Cardiac muscle cell (in vitro differentiated cells and primary cell): ENCODE measurements around the gene ACSM6. TPM values are rescaled to one million over a fixed set of nuclear protein-coding genes. Genes with fewer than 3 reads are reported as not detected.

Source experiments
- DNase-seq, 2 donors: peaks; one replicate each; pipeline versions ENCODE4 v3.0.0 to v3.0.0-alpha.2; 2010 to 2017; ENCODE audit warnings: low read depth in 1 of 2, low spot score in 1 of 2
- H3K27ac ChIP-seq: fragments of 200-600 bp; sonication (generic); 2 replicates; pipeline ENCODE4 v1.5.1; 2016
- H3K27me3 ChIP-seq: fragments of 200-600 bp; sonication (generic); 2 replicates; pipeline ENCODE4 v1.6.0; 2016; ENCODE audit warnings: control low read depth
- H3K36me3 ChIP-seq: fragments of 200-600 bp; sonication (generic); 2 replicates; pipeline ENCODE4 v1.5.1; 2016; ENCODE audit warnings: control low read depth
- H3K4me1 ChIP-seq: fragments of 200-600 bp; sonication (generic); 2 replicates; pipeline ENCODE4 v1.8.1; 2017; ENCODE audit warnings: low read depth, mild to moderate bottlenecking, mixed run types
- H3K4me3 ChIP-seq: fragments of 200-600 bp; sonication (generic); 2 replicates; pipeline ENCODE4 v1.5.1; 2016; ENCODE audit warnings: mild to moderate bottlenecking
- H3K9me3 ChIP-seq: fragments of 200-600 bp; sonication (generic); 2 replicates; pipeline ENCODE4 v1.5.1; 2017; ENCODE audit warnings: low read depth, mild to moderate bottlenecking, control low read depth
- polyA plus RNA-seq: library from polyadenylated mRNA; unstranded; fragments of >200 nt; fragmentation: Nextera tagmentation; extraction: Ambion mirVana; gene quantifications from 2 replicates; pipeline ENCODE4 v1.2.1, GENCODE V29; 2016
- total RNA-seq: library from RNA; depleted of rRNA; stranded (reverse); fragments of >200 nt; gene quantifications from 2 replicates; pipeline ENCODE4 v1.2.3, GENCODE V29; 2016
- TF ChIP-seq, protein P1 (sequence below): IDR thresholded peaks from 2 replicates; pipeline ENCODE4 v1.5.1; 2012; ENCODE audit warnings: low read depth, mild to moderate bottlenecking, low read length

The ACSM6 gene
- total and polyA plus RNA-seq, 2 experiments from 2014 or later = 0.16 TPM; not detected in 1

DNA sequence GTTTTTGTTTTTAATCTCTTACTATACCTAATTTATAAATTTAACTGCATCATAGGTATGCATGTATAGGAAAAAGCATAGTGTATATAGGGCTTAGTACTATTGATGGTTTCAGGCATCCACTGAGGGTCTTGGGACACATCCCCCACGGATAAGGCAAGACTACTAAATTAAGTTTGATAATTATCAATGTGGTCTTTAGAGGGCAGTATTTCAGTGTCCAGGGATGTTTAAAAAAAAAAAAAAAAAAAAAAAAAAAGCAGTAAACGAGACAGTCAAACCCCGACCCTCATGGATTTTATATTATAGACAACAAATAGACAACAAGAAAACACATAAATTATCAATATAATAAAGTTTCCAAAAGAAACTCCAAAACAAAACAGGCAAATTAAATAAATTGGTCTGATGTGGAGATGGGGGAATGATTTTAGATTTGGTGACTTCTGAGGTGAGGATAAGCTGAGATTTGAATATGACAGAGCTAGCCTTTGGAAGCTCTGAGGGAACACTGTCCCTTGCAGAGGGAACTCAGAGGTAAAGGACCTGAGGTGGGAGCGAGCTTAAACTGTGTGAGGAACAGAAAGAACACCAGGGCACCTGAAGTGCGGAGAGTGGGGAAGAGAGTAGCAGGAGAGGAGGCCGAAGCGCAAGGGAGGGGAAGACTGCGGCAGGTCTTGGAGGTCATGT, 14.8 kb downstream of the ACSM6 start:
- no peak overlapping the region for H3K27ac ChIP-seq
- H3K36me3 ChIP-seq = no peaks in the 10 kb centered on the region
- no peaks in the 10 kb centered on the region for H3K9me3 ChIP-seq
- TF ChIP-seq, protein P1, sequence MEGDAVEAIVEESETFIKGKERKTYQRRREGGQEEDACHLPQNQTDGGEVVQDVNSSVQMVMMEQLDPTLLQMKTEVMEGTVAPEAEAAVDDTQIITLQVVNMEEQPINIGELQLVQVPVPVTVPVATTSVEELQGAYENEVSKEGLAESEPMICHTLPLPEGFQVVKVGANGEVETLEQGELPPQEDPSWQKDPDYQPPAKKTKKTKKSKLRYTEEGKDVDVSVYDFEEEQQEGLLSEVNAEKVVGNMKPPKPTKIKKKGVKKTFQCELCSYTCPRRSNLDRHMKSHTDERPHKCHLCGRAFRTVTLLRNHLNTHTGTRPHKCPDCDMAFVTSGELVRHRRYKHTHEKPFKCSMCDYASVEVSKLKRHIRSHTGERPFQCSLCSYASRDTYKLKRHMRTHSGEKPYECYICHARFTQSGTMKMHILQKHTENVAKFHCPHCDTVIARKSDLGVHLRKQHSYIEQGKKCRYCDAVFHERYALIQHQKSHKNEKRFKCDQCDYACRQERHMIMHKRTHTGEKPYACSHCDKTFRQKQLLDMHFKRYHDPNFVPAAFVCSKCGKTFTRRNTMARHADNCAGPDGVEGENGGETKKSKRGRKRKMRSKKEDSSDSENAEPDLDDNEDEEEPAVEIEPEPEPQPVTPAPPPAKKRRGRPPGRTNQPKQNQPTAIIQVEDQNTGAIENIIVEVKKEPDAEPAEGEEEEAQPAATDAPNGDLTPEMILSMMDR = peak; percentile 31
- no peaks in the 10 kb centered on the region for H3K27me3 ChIP-seq
- no peaks in the 10 kb centered on the region for H3K4me1 ChIP-seq
- DNase-seq = peak; percentile 14 to 26
- H3K4me3 ChIP-seq = no peak overlapping the region

DNA sequence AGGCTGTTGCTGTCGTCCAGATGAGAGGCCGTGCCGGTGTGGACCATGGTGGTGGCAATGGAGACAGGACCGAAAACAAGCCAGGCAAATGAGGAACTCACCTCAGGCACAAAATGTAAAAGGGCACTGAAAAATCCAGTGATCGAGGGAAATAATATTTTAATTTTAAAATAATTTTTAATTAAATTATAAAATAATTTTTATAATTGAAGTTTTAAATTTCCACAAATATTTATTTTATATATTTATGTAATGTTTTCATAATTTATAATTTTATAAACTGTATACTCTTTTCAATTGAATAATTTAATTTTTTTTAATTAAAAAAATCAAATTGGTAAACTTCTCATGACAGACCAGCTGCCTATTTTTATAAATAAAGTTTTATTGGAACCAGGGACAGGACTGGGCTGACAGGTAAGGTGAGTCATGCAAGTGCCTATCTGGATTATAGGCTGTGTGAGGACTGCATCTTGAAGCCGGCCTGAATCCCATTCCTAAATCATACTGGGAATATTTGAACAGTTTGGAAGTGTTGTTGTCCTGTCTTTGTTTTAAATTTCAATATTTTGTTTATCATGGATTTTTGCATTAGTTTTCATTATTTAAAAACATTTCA, 15.6 kb downstream of the ACSM6 start:
- Histone ChIP-seq H3K4me3 (no peak overlapping the region), H3K4me1 (no peaks in the 10 kb centered on the region), H3K36me3 (no peaks in the 10 kb centered on the region), H3K27ac (no peak overlapping the region), H3K9me3 (no peaks in the 10 kb centered on the region), H3K27me3 (no peaks in the 10 kb centered on the region)
- TF ChIP-seq, protein P1 = no peak
- no peak for DNase-seq

DNA sequence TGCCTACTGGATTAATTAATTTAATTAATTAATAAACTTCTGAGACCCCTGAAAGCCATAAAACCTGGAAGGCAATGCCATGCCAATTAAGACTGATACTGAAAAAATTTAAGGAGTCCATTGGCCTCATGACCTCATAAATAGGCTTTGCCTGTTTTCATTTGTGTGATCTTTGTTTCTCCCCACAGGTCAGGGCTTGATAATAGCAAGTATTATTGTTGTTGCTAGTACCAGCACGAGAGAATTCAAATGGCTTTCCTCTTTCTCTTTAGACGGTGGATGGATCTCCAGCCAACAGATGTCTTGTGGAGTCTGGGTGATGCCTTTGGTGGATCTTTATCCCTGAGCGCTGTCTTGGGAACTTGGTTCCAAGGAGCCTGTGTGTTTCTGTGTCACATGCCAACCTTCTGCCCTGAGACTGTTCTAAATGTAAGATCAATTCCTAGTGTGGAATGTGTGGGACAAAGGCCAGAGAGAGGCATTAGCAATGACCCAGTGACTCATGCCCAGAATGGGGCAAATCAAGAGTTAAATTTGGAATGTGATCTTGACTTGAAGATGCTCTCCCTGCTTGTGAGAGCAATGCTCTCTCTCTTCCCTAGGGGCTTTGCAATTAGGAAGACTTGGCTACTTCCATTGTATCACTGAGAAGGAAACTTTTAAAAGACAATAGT, 17.7 kb downstream of the ACSM6 start:
- no peaks in the 10 kb centered on the region for H3K9me3 ChIP-seq
- H3K4me3 ChIP-seq = no peak overlapping the region
- no peaks in the 10 kb centered on the region for H3K36me3 ChIP-seq
- H3K27ac ChIP-seq = no peak overlapping the region
- no peaks in the 10 kb centered on the region for H3K27me3 ChIP-seq
- H3K4me1 ChIP-seq = no peaks in the 10 kb centered on the region
- no peak for DNase-seq
- TF ChIP-seq, protein P1 = no peak

DNA sequence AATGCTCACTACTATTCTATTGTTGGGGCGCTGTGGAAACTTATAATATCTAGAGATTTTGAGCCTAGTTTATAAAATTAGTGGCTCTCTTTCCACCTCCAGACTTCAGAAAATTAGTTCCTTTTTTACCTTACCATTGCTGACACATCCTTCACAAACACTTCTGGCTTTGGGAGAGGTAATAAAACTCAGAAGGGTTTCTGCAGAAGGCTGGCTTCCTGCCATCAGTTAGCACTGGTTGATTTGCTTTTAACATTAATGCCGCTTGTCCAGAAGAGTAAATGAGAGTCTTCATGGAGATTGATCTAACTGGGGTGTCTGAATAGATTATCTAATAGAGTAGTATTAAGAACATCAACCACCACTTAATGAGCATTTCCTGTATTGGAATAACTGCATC, 20.3 kb downstream of the ACSM6 start:
- DNase-seq = no peak
- no peak overlapping the region for H3K27ac ChIP-seq
- H3K36me3 ChIP-seq = no peaks in the 10 kb centered on the region
- no peaks in the 10 kb centered on the region for H3K4me1 ChIP-seq
- TF ChIP-seq, protein P1 = no peak
- no peak overlapping the region for H3K4me3 ChIP-seq
- H3K9me3 ChIP-seq = no peaks in the 10 kb centered on the region
- H3K27me3 ChIP-seq = no peaks in the 10 kb centered on the region

DNA sequence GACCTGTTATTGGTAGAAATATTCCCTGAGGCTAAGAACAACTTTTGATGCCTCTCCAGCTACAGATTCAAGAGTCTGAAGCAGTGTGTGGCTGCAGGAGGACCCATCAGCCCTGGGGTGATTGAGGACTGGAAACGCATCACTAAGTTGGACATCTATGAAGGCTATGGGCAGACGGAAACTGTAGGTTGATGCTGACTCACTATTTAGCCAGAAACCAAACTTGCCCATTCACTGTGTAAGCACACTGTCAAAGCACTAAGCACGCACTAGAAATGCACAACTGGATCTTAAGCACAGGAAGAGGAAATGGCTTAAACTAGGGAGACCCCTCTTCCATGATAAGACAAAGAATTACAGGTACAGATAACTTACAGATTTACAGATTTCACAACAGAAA, 20.8 kb downstream of the ACSM6 start:
- H3K27me3 ChIP-seq = no peaks in the 10 kb centered on the region
- no peak overlapping the region for H3K4me3 ChIP-seq
- H3K36me3 ChIP-seq = no peaks in the 10 kb centered on the region
- DNase-seq = peak in 1 of 2 donors; percentile 21
- H3K27ac ChIP-seq = no peak overlapping the region
- H3K4me1 ChIP-seq = no peaks in the 10 kb centered on the region
- no peaks in the 10 kb centered on the region for H3K9me3 ChIP-seq
- TF ChIP-seq, protein P1 = no peak
